HEK293 (cell line): ENCODE measurements around the gene TIMP2.

ENCODE experiments used
- BCL11B ChIP-seq: fragments of 450-650 bp; formaldehyde crosslinking; IDR thresholded peaks from 2 replicates; pipeline ENCODE4 v1.5.1; 2016; ENCODE audit warnings: low read depth, missing biosample characterization, missing genetic modification characterization
- EGR2 ChIP-seq: fragments of 450-650 bp; formaldehyde crosslinking; IDR thresholded peaks from 2 replicates; pipeline ENCODE4 v1.5.1; 2016; ENCODE audit warnings: low read depth, missing biosample characterization, missing genetic modification characterization
- GFI1B ChIP-seq: fragments of 450-650 bp; formaldehyde crosslinking; IDR thresholded peaks from 2 replicates; pipeline ENCODE4 v1.5.1; 2016; ENCODE audit warnings: missing biosample characterization, missing genetic modification characterization
- HOXD13 ChIP-seq: sonication (generic); formaldehyde crosslinking; IDR thresholded peaks from 2 replicates; pipeline ENCODE4 v1.8.0; 2022; ENCODE audit warnings: missing genetic modification reagents, borderline replicate concordance
- YY1 ChIP-seq: fragments of 450-650 bp; formaldehyde crosslinking; IDR thresholded peaks from 2 replicates; pipeline ENCODE4 v1.5.1; 2018; ENCODE audit warnings: missing biosample characterization, missing genetic modification characterization
- ZBTB17 ChIP-seq: fragments of 450-650 bp; formaldehyde crosslinking; IDR thresholded peaks from 2 replicates; pipeline ENCODE4 v1.5.1; 2016; ENCODE audit warnings: missing biosample characterization, missing genetic modification characterization
- ZIC2 ChIP-seq: fragments of 450-650 bp; formaldehyde crosslinking; IDR thresholded peaks from 2 replicates; pipeline ENCODE4 v1.5.1; 2016; ENCODE audit warnings: missing biosample characterization, missing genetic modification characterization
- ZNF146 ChIP-seq: fragments of 450-650 bp; formaldehyde crosslinking; IDR thresholded peaks from 2 replicates; pipeline ENCODE4 v1.5.1; 2016; ENCODE audit warnings: missing biosample characterization, missing genetic modification characterization
- ZNF175 ChIP-seq: fragments of 450-650 bp; formaldehyde crosslinking; IDR thresholded peaks from 2 replicates; pipeline ENCODE4 v1.5.1; 2016; ENCODE audit warnings: missing biosample characterization, missing genetic modification characterization
- ZNF302 ChIP-seq: fragments of 450-650 bp; formaldehyde crosslinking; IDR thresholded peaks from 2 replicates; pipeline ENCODE4 v1.5.1; 2016; ENCODE audit warnings: missing biosample characterization, missing genetic modification characterization, low read depth
- ZNF366 ChIP-seq: fragments of 450-650 bp; formaldehyde crosslinking; conservative IDR thresholded peaks from 2 replicates; pipeline ENCODE4 v1.5.1; 2016; ENCODE audit warnings: missing biosample characterization, missing genetic modification characterization
- ZNF677 ChIP-seq: fragments of 450-650 bp; IDR thresholded peaks from 2 replicates; pipeline ENCODE4 v1.5.0; 2018; ENCODE audit warnings: missing biosample characterization, mild to moderate bottlenecking, missing genetic modification characterization, moderate library complexity
- TF ChIP-seq, protein P1 (sequence below): fragments of 450-650 bp; formaldehyde crosslinking; IDR thresholded peaks from 2 replicates; pipeline ENCODE4 v1.5.1; 2016; ENCODE audit warnings: missing biosample characterization, missing genetic modification characterization
- TF ChIP-seq, protein P2 (sequence below): fragments of 450-650 bp; formaldehyde crosslinking; IDR thresholded peaks from 2 replicates; pipeline ENCODE4 v1.5.1; 2016; ENCODE audit warnings: missing biosample characterization, missing genetic modification characterization, borderline replicate concordance
- TF ChIP-seq, protein P3 (sequence below): fragments of 450-650 bp; formaldehyde crosslinking; IDR thresholded peaks from 2 replicates; pipeline ENCODE4 v1.5.1; 2016; ENCODE audit warnings: missing biosample characterization, missing genetic modification characterization
- TF ChIP-seq, protein P4 (sequence below): fragments of 450-650 bp; formaldehyde crosslinking; IDR thresholded peaks from 2 replicates; pipeline ENCODE4 v1.5.1; 2016; ENCODE audit warnings: missing biosample characterization, missing genetic modification characterization
- TF ChIP-seq, protein P5 (sequence below): fragments of 450-650 bp; formaldehyde crosslinking; IDR thresholded peaks from 2 replicates; pipeline ENCODE4 v1.5.1; 2017; ENCODE audit warnings: missing biosample characterization, missing genetic modification characterization
- TF ChIP-seq, protein P6 (sequence below): fragments of 450-650 bp; formaldehyde crosslinking; conservative IDR thresholded peaks from 2 replicates; pipeline ENCODE4 v1.5.1; 2016; ENCODE audit warnings: low read depth, missing biosample characterization, missing genetic modification characterization
- TF ChIP-seq, protein P7 (sequence below): fragments of 450-650 bp; formaldehyde crosslinking; IDR thresholded peaks from 2 replicates; pipeline ENCODE4 v1.5.1; 2017; ENCODE audit warnings: missing biosample characterization, missing genetic modification characterization

TIMP2 gene

DNA sequence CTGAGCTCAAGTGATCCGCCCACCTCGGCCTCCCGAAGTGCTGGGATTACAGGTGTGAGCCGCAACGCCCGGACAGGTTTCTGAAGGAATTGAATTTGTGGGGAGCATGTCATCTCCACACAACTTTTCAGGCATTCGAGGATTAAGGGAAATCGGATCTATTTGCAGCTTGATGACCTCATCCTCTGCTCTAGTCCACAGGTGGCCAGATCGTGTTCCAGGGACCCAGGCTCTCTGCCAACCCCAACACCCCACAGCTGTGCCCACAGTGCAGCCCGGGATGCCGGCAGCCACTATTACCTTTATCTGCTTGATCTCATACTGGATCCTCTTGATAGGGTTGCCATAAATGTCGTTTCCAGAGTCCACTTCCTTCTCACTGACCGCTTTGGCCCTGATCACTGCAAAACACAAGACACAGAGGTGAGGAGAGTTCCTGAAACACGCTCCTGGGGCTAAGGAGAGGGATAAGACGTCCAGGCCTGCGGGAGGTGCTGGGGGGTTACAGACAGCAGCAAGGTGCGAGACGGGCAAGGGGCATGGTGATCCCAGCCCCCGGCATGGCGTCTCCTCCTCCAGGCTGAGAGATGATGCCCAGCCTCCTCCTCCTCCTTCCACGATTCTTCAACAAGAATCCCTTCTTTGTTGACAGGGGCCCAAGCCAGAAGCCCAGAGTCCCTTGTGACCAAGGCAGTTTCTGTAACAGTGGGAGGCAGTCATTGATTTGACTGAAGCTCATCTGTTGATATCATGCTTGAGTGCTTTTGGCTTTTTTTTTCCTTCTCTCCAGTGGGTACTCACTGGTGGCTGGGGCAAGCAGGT is 51.5 kb downstream of the TIMP2 start (continued):
- TF ChIP-seq, protein P1, sequence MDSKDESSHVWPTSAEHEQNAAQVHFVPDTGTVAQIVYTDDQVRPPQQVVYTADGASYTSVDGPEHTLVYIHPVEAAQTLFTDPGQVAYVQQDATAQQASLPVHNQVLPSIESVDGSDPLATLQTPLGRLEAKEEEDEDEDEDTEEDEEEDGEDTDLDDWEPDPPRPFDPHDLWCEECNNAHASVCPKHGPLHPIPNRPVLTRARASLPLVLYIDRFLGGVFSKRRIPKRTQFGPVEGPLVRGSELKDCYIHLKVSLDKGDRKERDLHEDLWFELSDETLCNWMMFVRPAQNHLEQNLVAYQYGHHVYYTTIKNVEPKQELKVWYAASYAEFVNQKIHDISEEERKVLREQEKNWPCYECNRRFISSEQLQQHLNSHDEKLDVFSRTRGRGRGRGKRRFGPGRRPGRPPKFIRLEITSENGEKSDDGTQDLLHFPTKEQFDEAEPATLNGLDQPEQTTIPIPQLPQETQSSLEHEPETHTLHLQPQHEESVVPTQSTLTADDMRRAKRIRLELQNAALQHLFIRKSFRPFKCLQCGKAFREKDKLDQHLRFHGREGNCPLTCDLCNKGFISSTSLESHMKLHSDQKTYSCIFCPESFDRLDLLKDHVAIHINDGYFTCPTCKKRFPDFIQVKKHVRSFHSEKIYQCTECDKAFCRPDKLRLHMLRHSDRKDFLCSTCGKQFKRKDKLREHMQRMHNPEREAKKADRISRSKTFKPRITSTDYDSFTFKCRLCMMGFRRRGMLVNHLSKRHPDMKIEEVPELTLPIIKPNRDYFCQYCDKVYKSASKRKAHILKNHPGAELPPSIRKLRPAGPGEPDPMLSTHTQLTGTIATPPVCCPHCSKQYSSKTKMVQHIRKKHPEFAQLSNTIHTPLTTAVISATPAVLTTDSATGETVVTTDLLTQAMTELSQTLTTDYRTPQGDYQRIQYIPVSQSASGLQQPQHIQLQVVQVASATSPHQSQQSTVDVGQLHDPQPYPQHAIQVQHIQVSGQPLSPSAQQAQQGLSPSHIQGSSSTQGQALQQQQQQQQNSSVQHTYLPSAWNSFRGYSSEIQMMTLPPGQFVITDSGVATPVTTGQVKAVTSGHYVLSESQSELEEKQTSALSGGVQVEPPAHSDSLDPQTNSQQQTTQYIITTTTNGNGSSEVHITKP (tag by site-specific recombination) = peak; percentile 81
- TF ChIP-seq, protein P2, sequence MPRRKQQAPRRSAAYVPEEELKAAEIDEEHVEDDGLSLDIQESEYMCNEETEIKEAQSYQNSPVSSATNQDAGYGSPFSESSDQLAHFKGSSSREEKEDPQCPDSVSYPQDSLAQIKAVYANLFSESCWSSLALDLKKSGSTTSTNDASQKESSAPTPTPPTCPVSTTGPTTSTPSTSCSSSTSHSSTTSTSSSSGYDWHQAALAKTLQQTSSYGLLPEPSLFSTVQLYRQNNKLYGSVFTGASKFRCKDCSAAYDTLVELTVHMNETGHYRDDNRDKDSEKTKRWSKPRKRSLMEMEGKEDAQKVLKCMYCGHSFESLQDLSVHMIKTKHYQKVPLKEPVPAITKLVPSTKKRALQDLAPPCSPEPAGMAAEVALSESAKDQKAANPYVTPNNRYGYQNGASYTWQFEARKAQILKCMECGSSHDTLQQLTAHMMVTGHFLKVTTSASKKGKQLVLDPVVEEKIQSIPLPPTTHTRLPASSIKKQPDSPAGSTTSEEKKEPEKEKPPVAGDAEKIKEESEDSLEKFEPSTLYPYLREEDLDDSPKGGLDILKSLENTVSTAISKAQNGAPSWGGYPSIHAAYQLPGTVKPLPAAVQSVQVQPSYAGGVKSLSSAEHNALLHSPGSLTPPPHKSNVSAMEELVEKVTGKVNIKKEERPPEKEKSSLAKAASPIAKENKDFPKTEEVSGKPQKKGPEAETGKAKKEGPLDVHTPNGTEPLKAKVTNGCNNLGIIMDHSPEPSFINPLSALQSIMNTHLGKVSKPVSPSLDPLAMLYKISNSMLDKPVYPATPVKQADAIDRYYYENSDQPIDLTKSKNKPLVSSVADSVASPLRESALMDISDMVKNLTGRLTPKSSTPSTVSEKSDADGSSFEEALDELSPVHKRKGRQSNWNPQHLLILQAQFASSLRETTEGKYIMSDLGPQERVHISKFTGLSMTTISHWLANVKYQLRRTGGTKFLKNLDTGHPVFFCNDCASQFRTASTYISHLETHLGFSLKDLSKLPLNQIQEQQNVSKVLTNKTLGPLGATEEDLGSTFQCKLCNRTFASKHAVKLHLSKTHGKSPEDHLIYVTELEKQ (tag by site-specific recombination) = peak; percentile 77
- TF ChIP-seq, protein P3, sequence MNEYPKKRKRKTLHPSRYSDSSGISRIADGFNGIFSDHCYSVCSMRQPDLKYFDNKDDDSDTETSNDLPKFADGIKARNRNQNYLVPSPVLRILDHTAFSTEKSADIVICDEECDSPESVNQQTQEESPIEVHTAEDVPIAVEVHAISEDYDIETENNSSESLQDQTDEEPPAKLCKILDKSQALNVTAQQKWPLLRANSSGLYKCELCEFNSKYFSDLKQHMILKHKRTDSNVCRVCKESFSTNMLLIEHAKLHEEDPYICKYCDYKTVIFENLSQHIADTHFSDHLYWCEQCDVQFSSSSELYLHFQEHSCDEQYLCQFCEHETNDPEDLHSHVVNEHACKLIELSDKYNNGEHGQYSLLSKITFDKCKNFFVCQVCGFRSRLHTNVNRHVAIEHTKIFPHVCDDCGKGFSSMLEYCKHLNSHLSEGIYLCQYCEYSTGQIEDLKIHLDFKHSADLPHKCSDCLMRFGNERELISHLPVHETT = peak; percentile 70; the same call in 1 of the 2 replicates
- TF ChIP-seq HOXD13 (CRISPR knock-in tag) (no peak), ZBTB17 (tag by site-specific recombination) (peak; percentile 75), ZNF175 (no peak), ZIC2 (tag by site-specific recombination) (peak; percentile 90), YY1 (no peak), BCL11B (tag by site-specific recombination) (no peak), ZNF146 (tag by site-specific recombination) (no peak), ZNF677 (tag by site-specific recombination) (no peak), ZNF366 (tag by site-specific recombination) (peak; percentile 76), EGR2 (tag by site-specific recombination) (no peak), ZNF302 (tag by site-specific recombination) (no peak), GFI1B (tag by site-specific recombination) (no peak)
- TF ChIP-seq, protein P4, sequence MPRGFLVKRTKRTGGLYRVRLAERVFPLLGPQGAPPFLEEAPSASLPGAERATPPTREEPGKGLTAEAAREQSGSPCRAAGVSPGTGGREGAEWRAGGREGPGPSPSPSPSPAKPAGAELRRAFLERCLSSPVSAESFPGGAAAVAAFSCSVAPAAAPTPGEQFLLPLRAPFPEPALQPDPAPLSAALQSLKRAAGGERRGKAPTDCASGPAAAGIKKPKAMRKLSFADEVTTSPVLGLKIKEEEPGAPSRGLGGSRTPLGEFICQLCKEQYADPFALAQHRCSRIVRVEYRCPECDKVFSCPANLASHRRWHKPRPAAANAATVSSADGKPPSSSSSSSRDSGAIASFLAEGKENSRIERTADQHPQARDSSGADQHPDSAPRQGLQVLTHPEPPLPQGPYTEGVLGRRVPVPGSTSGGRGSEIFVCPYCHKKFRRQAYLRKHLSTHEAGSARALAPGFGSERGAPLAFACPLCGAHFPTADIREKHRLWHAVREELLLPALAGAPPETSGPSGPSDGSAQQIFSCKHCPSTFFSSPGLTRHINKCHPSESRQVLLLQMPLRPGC (tag by site-specific recombination) = peak; percentile 77
- TF ChIP-seq, protein P5, sequence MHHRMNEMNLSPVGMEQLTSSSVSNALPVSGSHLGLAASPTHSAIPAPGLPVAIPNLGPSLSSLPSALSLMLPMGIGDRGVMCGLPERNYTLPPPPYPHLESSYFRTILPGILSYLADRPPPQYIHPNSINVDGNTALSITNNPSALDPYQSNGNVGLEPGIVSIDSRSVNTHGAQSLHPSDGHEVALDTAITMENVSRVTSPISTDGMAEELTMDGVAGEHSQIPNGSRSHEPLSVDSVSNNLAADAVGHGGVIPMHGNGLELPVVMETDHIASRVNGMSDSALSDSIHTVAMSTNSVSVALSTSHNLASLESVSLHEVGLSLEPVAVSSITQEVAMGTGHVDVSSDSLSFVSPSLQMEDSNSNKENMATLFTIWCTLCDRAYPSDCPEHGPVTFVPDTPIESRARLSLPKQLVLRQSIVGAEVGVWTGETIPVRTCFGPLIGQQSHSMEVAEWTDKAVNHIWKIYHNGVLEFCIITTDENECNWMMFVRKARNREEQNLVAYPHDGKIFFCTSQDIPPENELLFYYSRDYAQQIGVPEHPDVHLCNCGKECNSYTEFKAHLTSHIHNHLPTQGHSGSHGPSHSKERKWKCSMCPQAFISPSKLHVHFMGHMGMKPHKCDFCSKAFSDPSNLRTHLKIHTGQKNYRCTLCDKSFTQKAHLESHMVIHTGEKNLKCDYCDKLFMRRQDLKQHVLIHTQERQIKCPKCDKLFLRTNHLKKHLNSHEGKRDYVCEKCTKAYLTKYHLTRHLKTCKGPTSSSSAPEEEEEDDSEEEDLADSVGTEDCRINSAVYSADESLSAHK (tag by site-specific recombination) = no peak
- TF ChIP-seq, protein P6, sequence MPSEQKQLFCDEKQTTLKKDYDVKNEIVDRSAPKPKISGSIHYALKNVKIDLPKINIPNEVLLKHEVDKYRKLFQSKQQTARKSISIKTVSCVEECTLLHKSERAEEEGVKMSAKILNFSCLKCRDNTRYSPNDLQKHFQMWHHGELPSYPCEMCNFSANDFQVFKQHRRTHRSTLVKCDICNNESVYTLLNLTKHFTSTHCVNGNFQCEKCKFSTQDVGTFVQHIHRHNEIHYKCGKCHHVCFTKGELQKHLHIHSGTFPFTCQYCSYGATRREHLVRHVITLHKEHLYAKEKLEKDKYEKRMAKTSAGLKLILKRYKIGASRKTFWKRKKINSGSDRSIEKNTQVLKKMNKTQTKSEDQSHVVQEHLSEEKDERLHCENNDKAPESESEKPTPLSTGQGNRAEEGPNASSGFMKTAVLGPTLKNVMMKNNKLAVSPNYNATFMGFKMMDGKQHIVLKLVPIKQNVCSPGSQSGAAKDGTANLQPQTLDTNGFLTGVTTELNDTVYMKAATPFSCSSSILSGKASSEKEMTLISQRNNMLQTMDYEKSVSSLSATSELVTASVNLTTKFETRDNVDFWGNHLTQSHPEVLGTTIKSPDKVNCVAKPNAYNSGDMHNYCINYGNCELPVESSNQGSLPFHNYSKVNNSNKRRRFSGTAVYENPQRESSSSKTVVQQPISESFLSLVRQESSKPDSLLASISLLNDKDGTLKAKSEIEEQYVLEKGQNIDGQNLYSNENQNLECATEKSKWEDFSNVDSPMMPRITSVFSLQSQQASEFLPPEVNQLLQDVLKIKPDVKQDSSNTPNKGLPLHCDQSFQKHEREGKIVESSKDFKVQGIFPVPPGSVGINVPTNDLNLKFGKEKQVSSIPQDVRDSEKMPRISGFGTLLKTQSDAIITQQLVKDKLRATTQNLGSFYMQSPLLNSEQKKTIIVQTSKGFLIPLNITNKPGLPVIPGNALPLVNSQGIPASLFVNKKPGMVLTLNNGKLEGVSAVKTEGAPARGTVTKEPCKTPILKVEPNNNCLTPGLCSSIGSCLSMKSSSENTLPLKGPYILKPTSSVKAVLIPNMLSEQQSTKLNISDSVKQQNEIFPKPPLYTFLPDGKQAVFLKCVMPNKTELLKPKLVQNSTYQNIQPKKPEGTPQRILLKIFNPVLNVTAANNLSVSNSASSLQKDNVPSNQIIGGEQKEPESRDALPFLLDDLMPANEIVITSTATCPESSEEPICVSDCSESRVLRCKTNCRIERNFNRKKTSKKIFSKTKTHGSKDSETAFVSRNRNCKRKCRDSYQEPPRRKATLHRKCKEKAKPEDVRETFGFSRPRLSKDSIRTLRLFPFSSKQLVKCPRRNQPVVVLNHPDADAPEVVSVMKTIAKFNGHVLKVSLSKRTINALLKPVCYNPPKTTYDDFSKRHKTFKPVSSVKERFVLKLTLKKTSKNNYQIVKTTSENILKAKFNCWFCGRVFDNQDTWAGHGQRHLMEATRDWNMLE (tag by site-specific recombination) = no peak
- TF ChIP-seq, protein P7, sequence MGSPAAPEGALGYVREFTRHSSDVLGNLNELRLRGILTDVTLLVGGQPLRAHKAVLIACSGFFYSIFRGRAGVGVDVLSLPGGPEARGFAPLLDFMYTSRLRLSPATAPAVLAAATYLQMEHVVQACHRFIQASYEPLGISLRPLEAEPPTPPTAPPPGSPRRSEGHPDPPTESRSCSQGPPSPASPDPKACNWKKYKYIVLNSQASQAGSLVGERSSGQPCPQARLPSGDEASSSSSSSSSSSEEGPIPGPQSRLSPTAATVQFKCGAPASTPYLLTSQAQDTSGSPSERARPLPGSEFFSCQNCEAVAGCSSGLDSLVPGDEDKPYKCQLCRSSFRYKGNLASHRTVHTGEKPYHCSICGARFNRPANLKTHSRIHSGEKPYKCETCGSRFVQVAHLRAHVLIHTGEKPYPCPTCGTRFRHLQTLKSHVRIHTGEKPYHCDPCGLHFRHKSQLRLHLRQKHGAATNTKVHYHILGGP (tag by site-specific recombination) = peak; percentile 71
